PFSK-1 (cell line): ENCODE results near the gene DAO.

Experiments used
- FOXP2 ChIP-seq: optimal IDR thresholded peaks from 2 replicates; pipeline ENCODE3; 2011; ENCODE audit warnings: borderline replicate concordance, control low read depth, inconsistent platforms; ENCODE audit not compliant: insufficient read depth; ENCODE audit errors: extremely low read length, extremely low read depth
- POLR2AphosphoS5 ChIP-seq: IDR thresholded peaks from 2 replicates; pipeline ENCODE4 v1.6.1; 2012; ENCODE audit warnings: low read depth, mild to moderate bottlenecking, control low read depth, low read length, moderate library complexity
- SIN3A ChIP-seq: IDR thresholded peaks from 2 replicates; pipeline ENCODE4 v1.6.1; 2012; ENCODE audit warnings: mild to moderate bottlenecking, low read length, moderate library complexity, borderline replicate concordance; ENCODE audit not compliant: insufficient read depth
- TAF1 ChIP-seq: IDR thresholded peaks from 2 replicates; pipeline ENCODE4 v1.6.1; 2012; ENCODE audit warnings: low read length, control low read depth, borderline replicate concordance; ENCODE audit not compliant: insufficient read depth
- TF ChIP-seq, protein P1 (sequence below), 2 experiments: IDR thresholded peaks; 2 replicates each; pipeline versions ENCODE4 v1.6.1 to v1.8.0; 2011 to 2012; ENCODE audit warnings: low read depth in 2 of 2, low read length in 2 of 2, control low read depth in 1 of 2, inconsistent platforms in 1 of 2, mild to moderate bottlenecking in 1 of 2, moderate library complexity in 1 of 2; ENCODE audit not compliant: insufficient read depth in 1 of 2

The DAO gene

DNA sequence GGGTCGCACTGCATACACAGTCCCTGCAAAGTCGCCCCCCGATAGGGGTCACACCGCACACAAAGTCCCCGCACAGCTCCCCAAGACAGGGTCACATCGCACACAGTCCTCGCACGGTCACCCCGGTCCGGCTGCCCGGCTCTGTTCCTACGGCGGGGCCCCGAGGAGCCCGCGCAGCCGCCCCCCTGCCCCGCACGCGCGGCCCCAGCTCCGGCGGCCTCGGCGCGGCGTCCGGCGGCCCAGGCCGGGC lies 22.8 kb upstream of the DAO start:
- TF ChIP-seq SIN3A = no peak
- TF ChIP-seq, protein P1, sequence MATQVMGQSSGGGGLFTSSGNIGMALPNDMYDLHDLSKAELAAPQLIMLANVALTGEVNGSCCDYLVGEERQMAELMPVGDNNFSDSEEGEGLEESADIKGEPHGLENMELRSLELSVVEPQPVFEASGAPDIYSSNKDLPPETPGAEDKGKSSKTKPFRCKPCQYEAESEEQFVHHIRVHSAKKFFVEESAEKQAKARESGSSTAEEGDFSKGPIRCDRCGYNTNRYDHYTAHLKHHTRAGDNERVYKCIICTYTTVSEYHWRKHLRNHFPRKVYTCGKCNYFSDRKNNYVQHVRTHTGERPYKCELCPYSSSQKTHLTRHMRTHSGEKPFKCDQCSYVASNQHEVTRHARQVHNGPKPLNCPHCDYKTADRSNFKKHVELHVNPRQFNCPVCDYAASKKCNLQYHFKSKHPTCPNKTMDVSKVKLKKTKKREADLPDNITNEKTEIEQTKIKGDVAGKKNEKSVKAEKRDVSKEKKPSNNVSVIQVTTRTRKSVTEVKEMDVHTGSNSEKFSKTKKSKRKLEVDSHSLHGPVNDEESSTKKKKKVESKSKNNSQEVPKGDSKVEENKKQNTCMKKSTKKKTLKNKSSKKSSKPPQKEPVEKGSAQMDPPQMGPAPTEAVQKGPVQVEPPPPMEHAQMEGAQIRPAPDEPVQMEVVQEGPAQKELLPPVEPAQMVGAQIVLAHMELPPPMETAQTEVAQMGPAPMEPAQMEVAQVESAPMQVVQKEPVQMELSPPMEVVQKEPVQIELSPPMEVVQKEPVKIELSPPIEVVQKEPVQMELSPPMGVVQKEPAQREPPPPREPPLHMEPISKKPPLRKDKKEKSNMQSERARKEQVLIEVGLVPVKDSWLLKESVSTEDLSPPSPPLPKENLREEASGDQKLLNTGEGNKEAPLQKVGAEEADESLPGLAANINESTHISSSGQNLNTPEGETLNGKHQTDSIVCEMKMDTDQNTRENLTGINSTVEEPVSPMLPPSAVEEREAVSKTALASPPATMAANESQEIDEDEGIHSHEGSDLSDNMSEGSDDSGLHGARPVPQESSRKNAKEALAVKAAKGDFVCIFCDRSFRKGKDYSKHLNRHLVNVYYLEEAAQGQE (IDR thresholded peaks at IDR 0.05; ENCODE audit: insufficient read depth in 1 of 2, low read depth in 2 of 2, low read length in 2 of 2) = no peak
- TF ChIP-seq FOXP2 = no peak
- no peak for TF ChIP-seq POLR2AphosphoS5
- no peak for TF ChIP-seq TAF1

DNA sequence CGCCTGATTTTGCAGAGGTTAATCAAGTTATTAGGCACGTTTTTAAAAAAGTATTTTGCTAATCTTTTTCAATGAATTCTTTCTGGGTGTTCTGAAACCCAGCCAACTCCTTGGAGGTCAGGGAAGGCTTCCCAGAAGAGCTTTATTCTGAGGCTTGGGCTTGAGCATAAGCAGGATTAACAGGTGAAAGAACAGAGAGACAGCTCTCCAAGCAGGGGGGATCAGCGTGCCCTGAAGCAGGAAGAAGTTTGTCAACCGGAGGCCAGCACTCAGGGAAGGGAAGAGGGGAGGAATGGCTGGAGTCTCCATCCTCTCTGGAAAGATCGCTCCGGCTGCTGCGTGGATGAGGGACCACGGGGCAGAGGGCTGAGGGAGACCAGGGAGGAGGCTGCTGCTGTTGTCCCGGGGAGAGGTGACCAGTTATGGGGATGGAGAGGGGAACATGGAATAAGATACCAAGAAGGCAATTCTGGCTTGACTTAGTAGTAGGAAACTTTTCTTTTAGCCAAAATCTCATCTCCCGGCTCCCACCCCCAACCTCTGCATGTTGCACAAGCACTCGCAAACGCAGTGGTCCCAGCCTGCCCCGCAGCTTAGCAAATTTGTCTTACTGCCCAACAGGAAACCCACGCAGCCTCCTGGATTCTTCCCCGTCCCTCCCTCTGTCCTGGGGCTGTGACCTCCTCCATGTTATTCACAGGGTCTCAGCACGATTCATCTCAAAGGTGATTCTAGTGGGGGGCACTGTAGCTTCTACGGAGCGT lies 21.4 kb upstream of the DAO start:
- TF ChIP-seq, protein P1 (IDR thresholded peaks at IDR 0.05; ENCODE audit: insufficient read depth in 1 of 2, low read depth in 2 of 2, low read length in 2 of 2) = no peak

DNA sequence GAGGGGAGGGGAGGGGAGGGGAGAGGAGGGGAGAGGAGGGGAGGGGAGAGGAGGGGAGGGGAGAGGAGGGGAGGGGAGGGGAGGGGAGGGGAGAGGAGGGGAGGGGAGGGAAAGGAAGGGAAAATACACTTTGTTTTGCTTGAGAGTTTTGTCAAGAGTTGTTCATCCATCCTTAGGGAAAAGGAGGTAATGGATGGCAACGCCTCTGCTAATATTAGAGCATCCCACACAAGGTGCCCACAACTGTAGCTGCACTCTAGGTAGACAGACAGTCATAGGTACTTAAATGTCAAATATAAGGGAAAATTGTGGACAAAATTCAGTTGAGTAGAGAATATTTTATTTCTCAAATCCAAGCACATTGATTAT lies 20.0 kb upstream of the DAO start:
- TF ChIP-seq SIN3A = no peak

DNA sequence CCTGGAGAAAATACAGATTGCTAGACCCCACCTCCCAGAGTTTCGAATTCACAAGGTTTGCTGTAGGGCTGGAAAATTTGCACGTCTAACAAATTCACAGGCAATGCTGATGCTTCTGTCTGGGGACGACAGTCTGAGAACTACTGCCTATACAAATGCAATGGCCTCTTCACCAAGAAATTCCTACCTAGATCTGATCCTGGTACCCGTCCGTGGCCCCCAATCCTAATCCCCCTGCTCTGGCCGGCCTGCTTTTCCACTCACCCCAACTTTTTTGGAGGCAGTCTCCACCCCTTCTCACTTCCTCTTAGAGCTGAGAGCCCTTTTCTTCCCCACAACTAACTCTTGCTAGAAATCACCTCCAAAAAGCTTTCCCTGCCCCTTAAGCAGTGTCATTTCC lies 19.4 kb upstream of the DAO start:
- no peak for TF ChIP-seq SIN3A
- TF ChIP-seq, protein P1 (IDR thresholded peaks at IDR 0.05; ENCODE audit: insufficient read depth in 1 of 2, low read depth in 2 of 2, low read length in 2 of 2) = no peak
- TF ChIP-seq FOXP2 = no peak
- no peak for TF ChIP-seq POLR2AphosphoS5
- no peak for TF ChIP-seq TAF1

DNA sequence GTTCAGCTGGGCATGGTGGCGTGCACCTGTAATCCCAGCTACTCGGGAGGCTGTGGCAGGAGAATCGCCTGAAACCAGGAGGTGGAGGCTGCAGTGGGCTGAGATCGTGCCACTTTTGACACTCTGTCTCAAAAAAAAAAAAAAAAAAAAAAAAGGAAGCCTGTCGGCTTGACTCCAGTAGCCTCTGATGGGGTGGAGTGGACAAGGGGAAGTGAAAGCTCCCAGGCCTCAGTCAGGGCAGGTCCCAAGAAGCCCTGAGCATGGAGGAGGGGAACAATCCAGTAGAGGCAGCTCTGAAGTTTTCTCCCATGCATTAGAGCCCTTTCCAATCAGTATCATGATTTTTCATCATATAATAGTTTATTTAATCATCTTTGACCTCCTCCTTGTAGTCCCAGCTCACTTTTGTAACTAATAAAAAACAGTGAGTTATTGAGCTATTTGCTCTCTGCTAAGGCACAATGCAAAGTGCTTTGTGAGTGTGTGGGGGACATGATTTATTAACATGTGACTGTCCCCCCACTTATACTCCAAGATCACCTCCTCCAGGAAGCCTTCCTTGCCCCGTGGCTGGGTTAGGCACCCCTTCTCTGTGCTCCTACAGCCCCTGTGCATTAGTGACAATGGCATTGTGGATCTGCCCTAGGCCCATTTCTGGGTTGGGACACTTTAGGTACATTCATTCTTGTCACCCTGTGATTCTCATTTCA lies 17.9 kb upstream of the DAO start:
- TF ChIP-seq FOXP2 (no peak), TAF1 (no peak), SIN3A (no peak), POLR2AphosphoS5 (no peak)
- TF ChIP-seq, protein P1 (IDR thresholded peaks at IDR 0.05; ENCODE audit: insufficient read depth in 1 of 2, low read depth in 2 of 2, low read length in 2 of 2) = no peak
